Liver (tissue), 9 donors: ENCODE measurements around the gene AGPAT4. TPM values are rescaled to one million over a fixed set of nuclear protein-coding genes. Genes with fewer than 3 reads are reported as not detected.

Experiments
- DNase-seq: peaks from one replicate; pipeline ENCODE4 v3.0.0-alpha.2; 2017; ENCODE audit warnings: low spot score
- H3K27ac ChIP-seq, 2 donors: one replicate each; pipeline ENCODE4 v1.7.0; 2013; ENCODE audit warnings: inconsistent platforms in 2 of 2, low read length in 2 of 2, control low read depth in 1 of 2, low read depth in 1 of 2, mild to moderate bottlenecking in 1 of 2
- H3K27me3 ChIP-seq, 4 donors: one replicate each; pipeline versions ENCODE4 v1.6.1 to v1.7.0; 2013; ENCODE audit warnings: low read length in 3 of 4, inconsistent platforms in 1 of 4, mild to moderate bottlenecking in 1 of 4, moderate library complexity in 1 of 4; ENCODE audit not compliant: control insufficient read depth in 4 of 4, insufficient read depth in 4 of 4
- H3K36me3 ChIP-seq, 4 donors: one replicate each; pipeline versions ENCODE4 v1.6.1 to v1.7.0; 2013; ENCODE audit warnings: low read length in 3 of 4, mild to moderate bottlenecking in 3 of 4, low read depth in 1 of 4, moderate library complexity in 1 of 4; ENCODE audit not compliant: control insufficient read depth in 4 of 4, insufficient read depth in 3 of 4
- H3K4me1 ChIP-seq, 4 donors: one replicate each; pipeline versions ENCODE4 v1.6.1 to v1.7.0; 2013; ENCODE audit warnings: low read length in 3 of 4, mild to moderate bottlenecking in 3 of 4, moderate library complexity in 1 of 4; ENCODE audit not compliant: control insufficient read depth in 4 of 4, insufficient read depth in 4 of 4
- H3K4me3 ChIP-seq, 3 donors: one replicate each; pipeline versions ENCODE4 v1.6.1 to v1.7.0; 2013; ENCODE audit warnings: low read length in 3 of 3, control low read depth in 1 of 3, low read depth in 1 of 3, mild to moderate bottlenecking in 1 of 3
- H3K9ac ChIP-seq, 2 donors: one replicate each; pipeline ENCODE4 v1.7.0; 2013; ENCODE audit warnings: low read length in 2 of 2, mild to moderate bottlenecking in 2 of 2, moderate library complexity in 2 of 2, control low read depth in 1 of 2, low read depth in 1 of 2
- H3K9me3 ChIP-seq, 4 donors: one replicate each; pipeline versions ENCODE4 v1.6.1 to v1.7.0; 2013; ENCODE audit warnings: low read length in 3 of 4; ENCODE audit not compliant: control insufficient read depth in 4 of 4
- EGR1 ChIP-seq, 2 donors: IDR thresholded peaks; 2 replicates each; pipeline ENCODE4 v1.6.1; 2016 to 2018; ENCODE audit warnings: antibody characterized with exemption in 2 of 2, low read depth in 2 of 2
- FOXA1 ChIP-seq: IDR thresholded peaks from 2 replicates; pipeline ENCODE4 v1.6.1; 2016; ENCODE audit warnings: antibody characterized with exemption
- FOXA2 ChIP-seq: IDR thresholded peaks from 2 replicates; pipeline ENCODE4 v1.6.1; 2016; ENCODE audit warnings: antibody characterized with exemption
- HNF4A ChIP-seq, 2 donors: conservative IDR thresholded peaks; 2 replicates each; pipeline ENCODE4 v1.6.1; 2016; ENCODE audit warnings: antibody characterized with exemption in 2 of 2, mild to moderate bottlenecking in 2 of 2
- NR2F2 ChIP-seq: IDR thresholded peaks from 2 replicates; pipeline ENCODE4 v1.6.1; 2016; ENCODE audit warnings: antibody characterized with exemption
- RAD21 ChIP-seq, 2 donors: IDR thresholded peaks; 2 replicates each; pipeline ENCODE4 v1.6.1; 2016; ENCODE audit warnings: antibody characterized with exemption in 2 of 2, mild to moderate bottlenecking in 2 of 2
- RXRA ChIP-seq, 2 donors: IDR thresholded peaks; 2 replicates each; pipeline ENCODE4 v1.6.1; 2017 to 2018; ENCODE audit warnings: antibody characterized with exemption in 2 of 2, mild to moderate bottlenecking in 1 of 2
- SP1 ChIP-seq: IDR thresholded peaks from 2 replicates; pipeline ENCODE4 v1.6.1; 2018; ENCODE audit warnings: antibody characterized with exemption, mild to moderate bottlenecking
- YY1 ChIP-seq: IDR thresholded peaks from 2 replicates; pipeline ENCODE4 v1.6.1; 2016; ENCODE audit warnings: antibody characterized with exemption, mild to moderate bottlenecking
- WGBS: extraction: QIAGEN DNeasy Blood & Tissue Kit; methylation state at CpG from one replicate; pipeline ENCODE4 v1.1.7; 2013; 5-methylcytosine and 5-hydroxymethylcytosine counted together
- polyA plus RNA-seq, 2 donors: library from polyadenylated mRNA; stranded (reverse) in 1 of 2; unstranded in 1 of 2; fragments of 200-250 nt in 1 of 2; fragments of >200 nt in 1 of 2; fragmentation: Nextera tagmentation in 1 of 2; extraction: Ambion mirVana in 1 of 2; gene quantifications; one replicate each; pipeline versions ENCODE4 v1.2.1 to v1.2.3, GENCODE V29; 2013 to 2015
- total RNA-seq, 2 donors: library from RNA; depleted of rRNA; stranded (reverse); fragments of >200 nt; gene quantifications; one replicate each; pipeline ENCODE4 v1.2.3, GENCODE V29; 2014
- TF ChIP-seq, protein P1 (sequence below): IDR thresholded peaks from 2 replicates; pipeline ENCODE4 v1.6.1; 2016; ENCODE audit warnings: antibody characterized with exemption, mild to moderate bottlenecking
- TF ChIP-seq, protein P2 (sequence below): fragments of 150-350 bp; IDR thresholded peaks from 2 replicates; pipeline ENCODE4 v1.5.1; 2017; ENCODE audit warnings: improper control_type of control experiment, low read depth, low read length; ENCODE audit not compliant: missing input control
- TF ChIP-seq, protein P3 (sequence below): IDR thresholded peaks from 2 replicates; pipeline ENCODE4 v1.6.1; 2016; ENCODE audit warnings: antibody characterized with exemption
- TF ChIP-seq, protein P4 (sequence below): IDR thresholded peaks from 2 replicates; pipeline ENCODE4 v1.6.1; 2016; ENCODE audit warnings: antibody characterized with exemption
- donor health status: healthy.
- donor health status: healthy.
- donor health status: healthy.
- donor health status: healthy.
- donor health status: healthy.

AGPAT4 gene
- total and polyA plus RNA-seq, 4 donors, result 0.44 to 17.5 (median 0.69) TPM

- TF ChIP-seq, protein P1, sequence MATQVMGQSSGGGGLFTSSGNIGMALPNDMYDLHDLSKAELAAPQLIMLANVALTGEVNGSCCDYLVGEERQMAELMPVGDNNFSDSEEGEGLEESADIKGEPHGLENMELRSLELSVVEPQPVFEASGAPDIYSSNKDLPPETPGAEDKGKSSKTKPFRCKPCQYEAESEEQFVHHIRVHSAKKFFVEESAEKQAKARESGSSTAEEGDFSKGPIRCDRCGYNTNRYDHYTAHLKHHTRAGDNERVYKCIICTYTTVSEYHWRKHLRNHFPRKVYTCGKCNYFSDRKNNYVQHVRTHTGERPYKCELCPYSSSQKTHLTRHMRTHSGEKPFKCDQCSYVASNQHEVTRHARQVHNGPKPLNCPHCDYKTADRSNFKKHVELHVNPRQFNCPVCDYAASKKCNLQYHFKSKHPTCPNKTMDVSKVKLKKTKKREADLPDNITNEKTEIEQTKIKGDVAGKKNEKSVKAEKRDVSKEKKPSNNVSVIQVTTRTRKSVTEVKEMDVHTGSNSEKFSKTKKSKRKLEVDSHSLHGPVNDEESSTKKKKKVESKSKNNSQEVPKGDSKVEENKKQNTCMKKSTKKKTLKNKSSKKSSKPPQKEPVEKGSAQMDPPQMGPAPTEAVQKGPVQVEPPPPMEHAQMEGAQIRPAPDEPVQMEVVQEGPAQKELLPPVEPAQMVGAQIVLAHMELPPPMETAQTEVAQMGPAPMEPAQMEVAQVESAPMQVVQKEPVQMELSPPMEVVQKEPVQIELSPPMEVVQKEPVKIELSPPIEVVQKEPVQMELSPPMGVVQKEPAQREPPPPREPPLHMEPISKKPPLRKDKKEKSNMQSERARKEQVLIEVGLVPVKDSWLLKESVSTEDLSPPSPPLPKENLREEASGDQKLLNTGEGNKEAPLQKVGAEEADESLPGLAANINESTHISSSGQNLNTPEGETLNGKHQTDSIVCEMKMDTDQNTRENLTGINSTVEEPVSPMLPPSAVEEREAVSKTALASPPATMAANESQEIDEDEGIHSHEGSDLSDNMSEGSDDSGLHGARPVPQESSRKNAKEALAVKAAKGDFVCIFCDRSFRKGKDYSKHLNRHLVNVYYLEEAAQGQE, result no peak
Measured at GRCh38 chr6:161150566-161150965, 123.3 kb downstream of the AGPAT4 start (continued).

DNA sequence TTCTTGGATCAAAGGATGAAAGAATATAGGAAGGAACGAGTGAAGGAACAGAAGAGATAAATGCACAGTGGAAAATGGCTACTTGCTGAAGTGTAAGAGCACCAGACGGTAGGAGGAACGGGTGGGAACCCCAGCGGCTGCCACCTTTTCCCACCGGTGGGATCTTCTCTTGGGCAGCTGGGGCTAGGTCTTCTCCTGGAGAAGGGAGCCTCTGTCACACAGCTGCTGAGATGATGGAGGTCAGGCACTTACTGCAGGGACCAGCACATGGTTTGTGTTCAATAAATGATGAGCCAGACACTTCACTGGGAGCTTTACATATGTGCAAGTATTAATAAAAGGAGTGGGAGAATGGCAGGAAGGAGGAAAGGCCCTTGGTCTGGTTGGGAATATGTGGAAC lies 123.7 kb downstream of the AGPAT4 start:
- TF ChIP-seq, protein P1, result no peak
- TF ChIP-seq FOXA2 (no peak), HNF4A (conservative IDR thresholded peaks at IDR 0.05) (no peak), EGR1 (IDR thresholded peaks at IDR 0.05; ENCODE audit: low read depth in 2 of 2) (no peak), NR2F2 (no peak)
- TF ChIP-seq, protein P2, sequence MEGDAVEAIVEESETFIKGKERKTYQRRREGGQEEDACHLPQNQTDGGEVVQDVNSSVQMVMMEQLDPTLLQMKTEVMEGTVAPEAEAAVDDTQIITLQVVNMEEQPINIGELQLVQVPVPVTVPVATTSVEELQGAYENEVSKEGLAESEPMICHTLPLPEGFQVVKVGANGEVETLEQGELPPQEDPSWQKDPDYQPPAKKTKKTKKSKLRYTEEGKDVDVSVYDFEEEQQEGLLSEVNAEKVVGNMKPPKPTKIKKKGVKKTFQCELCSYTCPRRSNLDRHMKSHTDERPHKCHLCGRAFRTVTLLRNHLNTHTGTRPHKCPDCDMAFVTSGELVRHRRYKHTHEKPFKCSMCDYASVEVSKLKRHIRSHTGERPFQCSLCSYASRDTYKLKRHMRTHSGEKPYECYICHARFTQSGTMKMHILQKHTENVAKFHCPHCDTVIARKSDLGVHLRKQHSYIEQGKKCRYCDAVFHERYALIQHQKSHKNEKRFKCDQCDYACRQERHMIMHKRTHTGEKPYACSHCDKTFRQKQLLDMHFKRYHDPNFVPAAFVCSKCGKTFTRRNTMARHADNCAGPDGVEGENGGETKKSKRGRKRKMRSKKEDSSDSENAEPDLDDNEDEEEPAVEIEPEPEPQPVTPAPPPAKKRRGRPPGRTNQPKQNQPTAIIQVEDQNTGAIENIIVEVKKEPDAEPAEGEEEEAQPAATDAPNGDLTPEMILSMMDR, result no peak
- TF ChIP-seq, protein P3, sequence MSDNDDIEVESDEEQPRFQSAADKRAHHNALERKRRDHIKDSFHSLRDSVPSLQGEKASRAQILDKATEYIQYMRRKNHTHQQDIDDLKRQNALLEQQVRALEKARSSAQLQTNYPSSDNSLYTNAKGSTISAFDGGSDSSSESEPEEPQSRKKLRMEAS, result no peak
- H3K27ac ChIP-seq, result no peak overlapping the region
- 91% methylated on average over 5 of the region's 5 CpGs for WGBS
- no peaks in the 10 kb centered on the region for H3K36me3 ChIP-seq
- H3K9me3 ChIP-seq, result no peaks in the 10 kb centered on the region
- H3K27me3 ChIP-seq, result no peaks in the 10 kb centered on the region
- DNase-seq, result no peak
- no peaks in the 10 kb centered on the region for H3K4me1 ChIP-seq
- H3K9ac ChIP-seq, result no peak overlapping the region
- H3K4me3 ChIP-seq, result no peak overlapping the region

- Histone ChIP-seq H3K9ac (no peak overlapping the region), H3K36me3 (no peaks in the 10 kb centered on the region), H3K4me3 (no peak overlapping the region), H3K9me3 (no peaks in the 10 kb centered on the region), H3K27me3 (no peaks in the 10 kb centered on the region), H3K27ac (no peak overlapping the region), H3K4me1 (peaks cover 0 to 5% (median 0%) of the 10 kb centered on the region in 4 donors)
- DNase-seq, result no peak
- 91% methylated on average over 11 of the region's 11 CpGs for WGBS
- TF ChIP-seq, protein P1, result no peak
- TF ChIP-seq SP1, result no peak
- TF ChIP-seq, protein P4, sequence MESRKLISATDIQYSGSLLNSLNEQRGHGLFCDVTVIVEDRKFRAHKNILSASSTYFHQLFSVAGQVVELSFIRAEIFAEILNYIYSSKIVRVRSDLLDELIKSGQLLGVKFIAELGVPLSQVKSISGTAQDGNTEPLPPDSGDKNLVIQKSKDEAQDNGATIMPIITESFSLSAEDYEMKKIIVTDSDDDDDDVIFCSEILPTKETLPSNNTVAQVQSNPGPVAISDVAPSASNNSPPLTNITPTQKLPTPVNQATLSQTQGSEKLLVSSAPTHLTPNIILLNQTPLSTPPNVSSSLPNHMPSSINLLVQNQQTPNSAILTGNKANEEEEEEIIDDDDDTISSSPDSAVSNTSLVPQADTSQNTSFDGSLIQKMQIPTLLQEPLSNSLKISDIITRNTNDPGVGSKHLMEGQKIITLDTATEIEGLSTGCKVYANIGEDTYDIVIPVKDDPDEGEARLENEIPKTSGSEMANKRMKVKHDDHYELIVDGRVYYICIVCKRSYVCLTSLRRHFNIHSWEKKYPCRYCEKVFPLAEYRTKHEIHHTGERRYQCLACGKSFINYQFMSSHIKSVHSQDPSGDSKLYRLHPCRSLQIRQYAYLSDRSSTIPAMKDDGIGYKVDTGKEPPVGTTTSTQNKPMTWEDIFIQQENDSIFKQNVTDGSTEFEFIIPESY, result no peak
- no peak for TF ChIP-seq EGR1 (IDR thresholded peaks at IDR 0.05; ENCODE audit: low read depth in 2 of 2)
- TF ChIP-seq FOXA1, result no peak
- TF ChIP-seq HNF4A (conservative IDR thresholded peaks at IDR 0.05), result no peak
- TF ChIP-seq RXRA (IDR thresholded peaks at IDR 0.05), result no peak
- TF ChIP-seq RAD21 (IDR thresholded peaks at IDR 0.05), result no peak
- no peak for TF ChIP-seq YY1
Measured at GRCh38 chr6:161143663-161144430, 130.0 kb downstream of the AGPAT4 start.
